ENCODE measurements around the gene TNNI3. TPM values are rescaled to one million over a fixed set of nuclear protein-coding genes. Genes with fewer than 3 reads are reported as not detected.
A peak's percentile ranks its signal among the peaks of the same experiment; 100 is the strongest.

Gene TNNI3
- total RNA-seq, 1 experiment from 2014 or later: 6.5 TPM

GRCh38 chr19:55146705-55147273 lies 10.7 kb downstream of the TNNI3 start:
- peak overlapping the region; percentile 67 for H3K4me3 ChIP-seq (ENCODE audit: insufficient read depth, low read depth, low read length)
- H3K27me3 ChIP-seq (ENCODE audit: control insufficient read depth, insufficient read depth, low read length): peaks cover 21% of the 10 kb centered on the region; the same call in 1 of the 2 replicates
- DNase-seq: peak; percentile 98
- no peaks in the 10 kb centered on the region; the same call in 1 of the 2 replicates for H3K36me3 ChIP-seq (replicated peaks; ENCODE audit: control insufficient read depth, insufficient read depth, low read length)

- no peaks in the 10 kb centered on the region for H3K36me3 ChIP-seq (replicated peaks; ENCODE audit: control insufficient read depth, insufficient read depth, low read length)
- DNase-seq: peak; percentile 96
- peaks cover 24% of the 10 kb centered on the region; the same call in 1 of the 2 replicates for H3K27me3 ChIP-seq (ENCODE audit: control insufficient read depth, insufficient read depth, low read length)
- peak overlapping the region; percentile 67 for H3K4me3 ChIP-seq (ENCODE audit: insufficient read depth, low read depth, low read length)
These were observed 11.3 kb downstream of the TNNI3 start for GRCh38 chr19:55146078-55146704.

GRCh38 chr19:55145232-55145631 lies 12.3 kb downstream of the TNNI3 start:
- peaks cover 24% of the 10 kb centered on the region; the same call in 1 of the 2 replicates for H3K27me3 ChIP-seq (ENCODE audit: control insufficient read depth, insufficient read depth, low read length)
- DNase-seq: no peak
- no peak overlapping the region for H3K4me3 ChIP-seq (ENCODE audit: insufficient read depth, low read depth, low read length)
- H3K36me3 ChIP-seq (replicated peaks; ENCODE audit: control insufficient read depth, insufficient read depth, low read length): no peaks in the 10 kb centered on the region

GRCh38 chr19:55141696-55142095 lies 15.8 kb downstream of the TNNI3 start:
- H3K4me3 ChIP-seq (ENCODE audit: insufficient read depth, low read depth, low read length): peak overlapping the region; percentile 20

GRCh38 chr19:55137915-55138314 lies 19.6 kb downstream of the TNNI3 start:
- DNase-seq: peak; percentile 70

More at GRCh38 chr19:55141696-55142095, 15.8 kb downstream of the TNNI3 start:
- DNase-seq: peak; percentile 65
- H3K27me3 ChIP-seq (ENCODE audit: control insufficient read depth, insufficient read depth, low read length): peaks cover 15% of the 10 kb centered on the region; the same call in 1 of the 2 replicates
- peaks cover 1% of the 10 kb centered on the region for H3K36me3 ChIP-seq (replicated peaks; ENCODE audit: control insufficient read depth, insufficient read depth, low read length)

GRCh38 chr19:55136399-55137102 lies 21.0 kb downstream of the TNNI3 start:
- DNase-seq: no peak
- peaks cover 1% of the 10 kb centered on the region for H3K36me3 ChIP-seq (replicated peaks; ENCODE audit: control insufficient read depth, insufficient read depth, low read length)
- H3K4me3 ChIP-seq (ENCODE audit: insufficient read depth, low read depth, low read length): no peak overlapping the region
- H3K27me3 ChIP-seq (ENCODE audit: control insufficient read depth, insufficient read depth, low read length): peaks cover under 1% of the 10 kb centered on the region; the same call in 1 of the 2 replicates

More at GRCh38 chr19:55137915-55138314, 19.6 kb downstream of the TNNI3 start:
- Histone ChIP-seq H3K4me3 (ENCODE audit: insufficient read depth, low read depth, low read length) (no peak overlapping the region), H3K27me3 (ENCODE audit: control insufficient read depth, insufficient read depth, low read length) (peaks cover 5% of the 10 kb centered on the region; the same call in 1 of the 2 replicates), H3K36me3 (replicated peaks; ENCODE audit: control insufficient read depth, insufficient read depth, low read length) (peaks cover 1% of the 10 kb centered on the region)

GRCh38 chr19:55134736-55135135 lies 22.8 kb downstream of the TNNI3 start:
- H3K4me3 ChIP-seq (ENCODE audit: insufficient read depth, low read depth, low read length): no peak overlapping the region
- no peak for DNase-seq
- H3K36me3 ChIP-seq (replicated peaks; ENCODE audit: control insufficient read depth, insufficient read depth, low read length): peaks cover 1% of the 10 kb centered on the region
- H3K27me3 ChIP-seq (ENCODE audit: control insufficient read depth, insufficient read depth, low read length): no peaks in the 10 kb centered on the region

GRCh38 chr19:55133639-55134444 lies 23.7 kb downstream of the TNNI3 start:
- Histone ChIP-seq H3K27me3 (ENCODE audit: control insufficient read depth, insufficient read depth, low read length) (no peaks in the 10 kb centered on the region), H3K4me3 (ENCODE audit: insufficient read depth, low read depth, low read length) (peak overlapping the region; percentile 17; the same call in 1 of the 2 replicates), H3K36me3 (replicated peaks; ENCODE audit: control insufficient read depth, insufficient read depth, low read length) (peaks cover 1% of the 10 kb centered on the region)
- peak; percentile 47 for DNase-seq

GRCh38 chr19:55132453-55133129 lies 24.9 kb downstream of the TNNI3 start:
- H3K4me3 ChIP-seq (ENCODE audit: insufficient read depth, low read depth, low read length): no peak overlapping the region
- peak; percentile 65 for DNase-seq
- no peaks in the 10 kb centered on the region; the same call in 1 of the 2 replicates for H3K36me3 ChIP-seq (replicated peaks; ENCODE audit: control insufficient read depth, insufficient read depth, low read length)
- no peaks in the 10 kb centered on the region for H3K27me3 ChIP-seq (ENCODE audit: control insufficient read depth, insufficient read depth, low read length)

- Histone ChIP-seq H3K27me3 (ENCODE audit: control insufficient read depth, insufficient read depth, low read length) (no peaks in the 10 kb centered on the region), H3K36me3 (replicated peaks; ENCODE audit: control insufficient read depth, insufficient read depth, low read length) (no peaks in the 10 kb centered on the region; the same call in 1 of the 2 replicates), H3K4me3 (ENCODE audit: insufficient read depth, low read depth, low read length) (no peak overlapping the region)
- DNase-seq: no peak
These were observed 26.1 kb downstream of the TNNI3 start for GRCh38 chr19:55131421-55131820.

- peak overlapping the region; percentile 63 for H3K4me3 ChIP-seq (ENCODE audit: insufficient read depth, low read depth, low read length)
- no peaks in the 10 kb centered on the region for H3K36me3 ChIP-seq (replicated peaks; ENCODE audit: control insufficient read depth, insufficient read depth, low read length)
- DNase-seq: no peak
- H3K27me3 ChIP-seq (ENCODE audit: control insufficient read depth, insufficient read depth, low read length): no peaks in the 10 kb centered on the region; the same call in 1 of the 2 replicates
These were observed 38.5 kb downstream of the TNNI3 start for GRCh38 chr19:55119053-55119452.

GRCh38 chr19:55118401-55118991 lies 39.0 kb downstream of the TNNI3 start:
- H3K4me3 ChIP-seq (ENCODE audit: insufficient read depth, low read depth, low read length): peak overlapping the region; percentile 63
- DNase-seq: peak; percentile 90
- no peaks in the 10 kb centered on the region; the same call in 1 of the 2 replicates for H3K27me3 ChIP-seq (ENCODE audit: control insufficient read depth, insufficient read depth, low read length)
- H3K36me3 ChIP-seq (replicated peaks; ENCODE audit: control insufficient read depth, insufficient read depth, low read length): no peaks in the 10 kb centered on the region

GRCh38 chr19:55117663-55118391 lies 39.7 kb downstream of the TNNI3 start:
- no peaks in the 10 kb centered on the region; the same call in 1 of the 2 replicates for H3K27me3 ChIP-seq (ENCODE audit: control insufficient read depth, insufficient read depth, low read length)
- DNase-seq: peak; percentile 99

More at GRCh38 chr19:55117663-55118391, 39.7 kb downstream of the TNNI3 start:
- Histone ChIP-seq H3K36me3 (replicated peaks; ENCODE audit: control insufficient read depth, insufficient read depth, low read length) (no peaks in the 10 kb centered on the region), H3K4me3 (ENCODE audit: insufficient read depth, low read depth, low read length) (peak overlapping the region; percentile 63)
